Measurements from ENCODE around the gene ACAT1.

ACAT1 gene

GRCh38 chr11:108193725-108194124, 72.4 kb downstream of the ACAT1 start:
- Mint-ChIP-seq H3K4me1 (ENCODE audit: low read depth) (peaks cover 38% of the 10 kb centered on the region), H3K27me3 (no peaks in the 10 kb centered on the region), H3K27ac (no peak overlapping the region), H3K4me3 (no peak overlapping the region), H3K36me3 (ENCODE audit: low read depth) (peaks cover 61% of the 10 kb centered on the region), H3K9me3 (no peaks in the 10 kb centered on the region)

DNA sequence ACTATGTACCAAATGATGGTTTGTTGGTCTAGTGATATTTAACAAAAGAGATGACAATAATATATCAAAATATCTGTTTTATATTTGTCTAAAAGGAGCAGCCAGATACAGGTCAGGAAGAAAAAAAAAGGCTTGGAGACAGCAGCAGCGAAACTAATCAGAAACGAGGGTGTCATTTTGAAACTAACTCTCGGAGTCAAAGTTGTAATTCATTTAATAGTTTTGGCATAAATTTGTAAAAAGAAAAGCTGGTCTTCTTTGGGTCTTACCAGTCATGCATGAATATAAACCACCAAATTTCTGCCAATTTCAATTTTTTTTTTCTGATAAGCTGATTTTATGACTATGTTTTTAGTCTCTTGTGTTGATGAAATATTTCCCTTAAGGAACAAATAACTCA, 75.5 kb downstream of the ACAT1 start:
- Mint-ChIP-seq H3K36me3 (ENCODE audit: low read depth) (peaks cover 61% of the 10 kb centered on the region), H3K4me3 (peak overlapping the region; percentile 10), H3K9me3 (no peaks in the 10 kb centered on the region), H3K4me1 (ENCODE audit: low read depth) (peaks cover 62% of the 10 kb centered on the region), H3K27me3 (no peaks in the 10 kb centered on the region), H3K27ac (peak overlapping the region; percentile 76)

Data from stimulated activated naive CD8-positive, alpha-beta T cell treated with anti-CD3 and anti-CD28 coated beads, Interleukin-15, Interleukin-2, amounts not matched to agents 100 ng/mL and 50 ng/mL, for 24 hours (primary cell).